ENCODE data around the gene CFAP46.

DNA sequence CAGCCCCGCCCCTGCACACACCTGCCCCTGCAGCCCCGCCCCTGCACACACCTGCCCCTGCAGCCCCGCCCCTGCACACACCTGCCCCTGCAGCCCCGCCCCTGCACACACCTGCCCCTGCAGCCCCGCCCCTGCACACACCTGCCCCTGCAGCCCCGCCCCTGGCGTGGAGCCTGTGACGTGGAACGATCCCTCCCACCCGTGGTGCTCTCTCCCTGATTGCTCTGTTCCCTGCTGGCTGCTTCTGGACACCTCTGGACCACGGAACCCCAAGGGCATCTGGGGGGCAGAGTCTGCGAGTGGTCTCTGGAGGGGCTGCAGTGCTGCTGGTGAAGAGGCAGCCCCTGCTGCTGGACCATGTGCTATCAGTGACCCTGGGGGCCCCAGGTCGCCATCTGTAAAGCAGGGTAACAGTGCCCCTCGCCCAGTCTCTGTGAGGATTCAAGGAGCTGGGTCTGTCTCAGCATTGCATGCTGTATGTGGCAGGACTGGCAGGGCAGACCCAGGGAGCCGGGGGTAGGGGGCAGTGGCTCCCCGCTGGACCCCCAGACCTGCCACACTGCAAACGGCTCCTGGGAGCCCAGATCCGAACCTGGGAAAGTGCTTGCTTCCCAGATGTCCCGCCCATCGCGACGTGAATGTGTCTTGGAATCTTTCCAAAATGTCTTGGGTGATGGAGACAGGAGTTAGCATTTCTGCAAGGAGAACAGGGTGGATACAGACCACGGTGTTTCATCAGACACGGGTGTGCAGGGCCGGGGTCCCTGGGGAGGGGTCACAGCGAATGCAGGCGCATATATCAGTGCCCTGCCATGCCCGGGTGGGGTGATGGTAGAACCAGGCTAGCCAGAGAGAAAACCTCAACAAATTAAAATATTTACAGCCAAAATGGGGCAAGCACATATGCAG, 128.6 kb downstream of the CFAP46 start:
- TF ChIP-seq, protein P1, sequence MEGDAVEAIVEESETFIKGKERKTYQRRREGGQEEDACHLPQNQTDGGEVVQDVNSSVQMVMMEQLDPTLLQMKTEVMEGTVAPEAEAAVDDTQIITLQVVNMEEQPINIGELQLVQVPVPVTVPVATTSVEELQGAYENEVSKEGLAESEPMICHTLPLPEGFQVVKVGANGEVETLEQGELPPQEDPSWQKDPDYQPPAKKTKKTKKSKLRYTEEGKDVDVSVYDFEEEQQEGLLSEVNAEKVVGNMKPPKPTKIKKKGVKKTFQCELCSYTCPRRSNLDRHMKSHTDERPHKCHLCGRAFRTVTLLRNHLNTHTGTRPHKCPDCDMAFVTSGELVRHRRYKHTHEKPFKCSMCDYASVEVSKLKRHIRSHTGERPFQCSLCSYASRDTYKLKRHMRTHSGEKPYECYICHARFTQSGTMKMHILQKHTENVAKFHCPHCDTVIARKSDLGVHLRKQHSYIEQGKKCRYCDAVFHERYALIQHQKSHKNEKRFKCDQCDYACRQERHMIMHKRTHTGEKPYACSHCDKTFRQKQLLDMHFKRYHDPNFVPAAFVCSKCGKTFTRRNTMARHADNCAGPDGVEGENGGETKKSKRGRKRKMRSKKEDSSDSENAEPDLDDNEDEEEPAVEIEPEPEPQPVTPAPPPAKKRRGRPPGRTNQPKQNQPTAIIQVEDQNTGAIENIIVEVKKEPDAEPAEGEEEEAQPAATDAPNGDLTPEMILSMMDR (IDR thresholded peaks at IDR 0.05): no peak
- TF ChIP-seq POLR2A (IDR thresholded peaks at IDR 0.05): no peak

Measured in adrenal gland (tissue), 5 donors.